ENCODE measurements around the gene FRAS1. TPM values are rescaled to one million over a fixed set of nuclear protein-coding genes. Genes with fewer than 3 reads are reported as not detected.

FRAS1 gene
- total RNA-seq, 1 experiment from 2014 or later, result 0.23 TPM

DNA sequence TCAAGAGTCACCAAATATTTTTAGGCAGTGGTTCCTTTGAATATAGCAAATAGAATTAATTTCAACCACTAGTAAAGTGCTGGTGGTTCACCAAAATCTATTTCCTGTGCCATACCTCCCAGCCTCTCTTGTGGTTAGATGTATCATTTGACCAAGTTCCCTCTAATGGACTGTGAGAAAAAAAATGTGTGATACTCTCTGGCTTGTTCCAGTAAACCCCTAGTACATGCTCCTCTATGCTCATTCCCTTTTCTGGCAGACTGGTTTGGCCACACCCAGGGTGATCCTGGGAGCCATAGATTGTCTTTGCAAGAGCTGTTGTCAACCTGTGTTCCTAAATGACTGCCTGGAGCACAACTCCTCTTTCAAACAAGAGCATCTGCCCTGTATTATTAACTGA, 109.5 kb downstream of the FRAS1 start:
- in situ Hi-C loops (cut with HindIII; ENCODE audit: low pct_unique_long_range_greater_than_20kb, low sequenced_read_pairs) (no loop called here), intact Hi-C loops (cut with micrococcal nuclease; ENCODE audit: unreplicated experiment) (no loop called here)
- POLR2A ChIA-PET, result no interaction called here
- Histone ChIP-seq H3K4me3 (ENCODE audit: low read depth in 2 of 2, low read length in 2 of 2) (no peak overlapping the region), H3K27ac (ENCODE audit: low read length) (no peak overlapping the region), H3K36me3 (ENCODE audit: control insufficient read depth, insufficient read depth, low read length) (no peaks in the 10 kb centered on the region), H3K9me3 (ENCODE audit: control insufficient read depth, insufficient read depth, low read depth, low read length) (no peaks in the 10 kb centered on the region), H3K4me1 (ENCODE audit: control insufficient read depth, insufficient read depth, low read length) (no peaks in the 10 kb centered on the region), H3K27me3 (ENCODE audit: control insufficient read depth, insufficient read depth, low read length) (no peaks in the 10 kb centered on the region; the same call in 1 of the 2 replicates)
- BruUV-seq (replicated peaks), result no TSS peak
- DNase-seq (ENCODE audit: low read depth, low spot score) (no peak), ATAC-seq (no peak)
- TF ChIP-seq POLR2AphosphoS5 (IDR thresholded peaks at IDR 0.05; ENCODE audit: low read depth, low read length) (no peak), TCF7L2 (IDR thresholded peaks at IDR 0.05; ENCODE audit: low read depth, low read length) (no peak), CTCF (IDR thresholded peaks at IDR 0.05) (no peak), SIN3A (IDR thresholded peaks at IDR 0.05; ENCODE audit: borderline replicate concordance, insufficient read depth, low read depth, low read length) (no peak)
- TF ChIP-seq, protein P1, sequence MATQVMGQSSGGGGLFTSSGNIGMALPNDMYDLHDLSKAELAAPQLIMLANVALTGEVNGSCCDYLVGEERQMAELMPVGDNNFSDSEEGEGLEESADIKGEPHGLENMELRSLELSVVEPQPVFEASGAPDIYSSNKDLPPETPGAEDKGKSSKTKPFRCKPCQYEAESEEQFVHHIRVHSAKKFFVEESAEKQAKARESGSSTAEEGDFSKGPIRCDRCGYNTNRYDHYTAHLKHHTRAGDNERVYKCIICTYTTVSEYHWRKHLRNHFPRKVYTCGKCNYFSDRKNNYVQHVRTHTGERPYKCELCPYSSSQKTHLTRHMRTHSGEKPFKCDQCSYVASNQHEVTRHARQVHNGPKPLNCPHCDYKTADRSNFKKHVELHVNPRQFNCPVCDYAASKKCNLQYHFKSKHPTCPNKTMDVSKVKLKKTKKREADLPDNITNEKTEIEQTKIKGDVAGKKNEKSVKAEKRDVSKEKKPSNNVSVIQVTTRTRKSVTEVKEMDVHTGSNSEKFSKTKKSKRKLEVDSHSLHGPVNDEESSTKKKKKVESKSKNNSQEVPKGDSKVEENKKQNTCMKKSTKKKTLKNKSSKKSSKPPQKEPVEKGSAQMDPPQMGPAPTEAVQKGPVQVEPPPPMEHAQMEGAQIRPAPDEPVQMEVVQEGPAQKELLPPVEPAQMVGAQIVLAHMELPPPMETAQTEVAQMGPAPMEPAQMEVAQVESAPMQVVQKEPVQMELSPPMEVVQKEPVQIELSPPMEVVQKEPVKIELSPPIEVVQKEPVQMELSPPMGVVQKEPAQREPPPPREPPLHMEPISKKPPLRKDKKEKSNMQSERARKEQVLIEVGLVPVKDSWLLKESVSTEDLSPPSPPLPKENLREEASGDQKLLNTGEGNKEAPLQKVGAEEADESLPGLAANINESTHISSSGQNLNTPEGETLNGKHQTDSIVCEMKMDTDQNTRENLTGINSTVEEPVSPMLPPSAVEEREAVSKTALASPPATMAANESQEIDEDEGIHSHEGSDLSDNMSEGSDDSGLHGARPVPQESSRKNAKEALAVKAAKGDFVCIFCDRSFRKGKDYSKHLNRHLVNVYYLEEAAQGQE (IDR thresholded peaks at IDR 0.05; ENCODE audit: insufficient read depth in 1 of 2, low read depth in 2 of 2, low read length in 1 of 2), result no peak
- CTCF ChIA-PET, result no interaction called here

- DNase-seq (ENCODE audit: low read depth, low spot score), result no peak
- Histone ChIP-seq H3K27me3 (ENCODE audit: control insufficient read depth, insufficient read depth, low read length) (no peaks in the 10 kb centered on the region; the same call in 1 of the 2 replicates), H3K4me1 (ENCODE audit: control insufficient read depth, insufficient read depth, low read length) (no peaks in the 10 kb centered on the region), H3K9me3 (ENCODE audit: control insufficient read depth, insufficient read depth, low read depth, low read length) (no peaks in the 10 kb centered on the region), H3K36me3 (ENCODE audit: control insufficient read depth, insufficient read depth, low read length) (no peaks in the 10 kb centered on the region), H3K4me3 (ENCODE audit: low read depth in 2 of 2, low read length in 2 of 2) (no peak overlapping the region), H3K27ac (ENCODE audit: low read length) (no peak overlapping the region)
- in situ Hi-C loops (cut with HindIII; ENCODE audit: low pct_unique_long_range_greater_than_20kb, low sequenced_read_pairs), result no loop called here
- intact Hi-C loops (cut with micrococcal nuclease; ENCODE audit: unreplicated experiment), result no loop called here
- POLR2A ChIA-PET, result no interaction called here
- no TSS peak for BruUV-seq (replicated peaks)
- TF ChIP-seq POLR2AphosphoS5 (IDR thresholded peaks at IDR 0.05; ENCODE audit: low read depth, low read length) (no peak), TCF7L2 (IDR thresholded peaks at IDR 0.05; ENCODE audit: low read depth, low read length) (no peak), SIN3A (IDR thresholded peaks at IDR 0.05; ENCODE audit: borderline replicate concordance, insufficient read depth, low read depth, low read length) (no peak), CTCF (IDR thresholded peaks at IDR 0.05) (no peak)
- CTCF ChIA-PET, result interaction anchor here (0.6 to 0.7 kb wide), 2 partner anchors 29 to 724 kb away, joined by 3 to 4 read pairs; no protein-coding TSS in a partner anchor
- no peak for ATAC-seq
Measured at GRCh38 chr4:78167510-78167909, 110.4 kb downstream of the FRAS1 start.

All from Panc1 (cell line).